NCI-H1930 (cell line): ENCODE measurements around the gene CDCA4.

ENCODE experiments used
- DNase-seq, 2 experiments: peaks; one replicate each; lab custom pipeline; 2025; lab: John Stamatoyannopoulos, UW

CDCA4 gene

GRCh38 chr14:105013150-105013785 is 7.6 kb downstream of the CDCA4 start:
- no peak for DNase-seq

GRCh38 chr14:105012171-105012985 is 8.5 kb downstream of the CDCA4 start:
- no peak for DNase-seq

GRCh38 chr14:105011312-105011990 is 9.4 kb downstream of the CDCA4 start:
- no peak for DNase-seq

GRCh38 chr14:105010891-105011291 is 10.0 kb downstream of the CDCA4 start:
- no peak for DNase-seq

- no peak for DNase-seq
Measured at GRCh38 chr14:105010106-105010505, 10.8 kb downstream of the CDCA4 start.

- DNase-seq: no peak
Measured at GRCh38 chr14:105007593-105008264, 13.2 kb downstream of the CDCA4 start.

- no peak for DNase-seq
Measured at GRCh38 chr14:105006831-105007592, 13.9 kb downstream of the CDCA4 start.

GRCh38 chr14:105005929-105006830 is 14.7 kb downstream of the CDCA4 start:
- DNase-seq: no peak

GRCh38 chr14:105005329-105005928 is 15.5 kb downstream of the CDCA4 start:
- no peak for DNase-seq

- no peak for DNase-seq
Measured at GRCh38 chr14:104999361-104999760, 21.5 kb downstream of the CDCA4 start.

GRCh38 chr14:104998801-104999200 is 22.1 kb downstream of the CDCA4 start:
- no peak for DNase-seq

- no peak for DNase-seq
Measured at GRCh38 chr14:104996483-104996882, 24.4 kb downstream of the CDCA4 start.

- DNase-seq: no peak
Measured at GRCh38 chr14:104996032-104996431, 24.9 kb downstream of the CDCA4 start.

GRCh38 chr14:104994978-104995377 is 25.9 kb downstream of the CDCA4 start:
- DNase-seq: no peak

- no peak for DNase-seq
Measured at GRCh38 chr14:104993808-104994591, 26.9 kb downstream of the CDCA4 start.

GRCh38 chr14:104993306-104993705 is 27.6 kb downstream of the CDCA4 start:
- no peak for DNase-seq

- no peak for DNase-seq
Measured at GRCh38 chr14:104992501-104992900, 28.4 kb downstream of the CDCA4 start.

GRCh38 chr14:104991896-104992230 is 29.0 kb downstream of the CDCA4 start:
- DNase-seq: no peak

- DNase-seq: no peak
Measured at GRCh38 chr14:104989951-104990303, 31.0 kb downstream of the CDCA4 start.
